Endothelial cell of umbilical vein (primary cell): ENCODE results near the gene SMARCA2. TPM values are rescaled to one million over a fixed set of nuclear protein-coding genes. Genes with fewer than 3 reads are reported as not detected.

Experiments used
- BruUV-seq: library from RNA; stranded (reverse); fragments of 400-500 nt; replicated peaks from 2 replicates; lab custom pipeline; 2021; lab: Mats Ljungman, UMichigan
- CTCF ChIA-PET: fragments of 300-600, 350-600 bp; sonication (Branson Sonifier 250); formaldehyde crosslinking; loops from one replicate; lab custom pipeline; 2021; ENCODE audit warnings: antibody characterized with exemption, inconsistent platforms; lab: Charles Lee
- POLR2A ChIA-PET: fragments of 300-600, 350-600 bp; sonication (Branson Sonifier 250); formaldehyde crosslinking; loops from one replicate; lab custom pipeline; 2021; ENCODE audit warnings: antibody characterized with exemption, inconsistent platforms; lab: Charles Lee
- DNase-seq: peaks from one replicate; pipeline ENCODE4 v3.0.0-alpha.2; 2011; ENCODE audit warnings: low read depth, low spot score
- FAIRE-seq: peaks from 2 replicates; lab custom pipeline; 2011; peaks lifted over from hg19 to GRCh38; lab: Jason Lieb, UNC
- H2AFZ ChIP-seq: 2 replicates; pipeline ENCODE4 v1.6.0; 2012; ENCODE audit warnings: low read depth, low read length, control low read depth, inconsistent platforms
- H3K27ac ChIP-seq: 2 replicates; pipeline ENCODE4 v1.5.1; 2011; ENCODE audit warnings: low read depth, mild to moderate bottlenecking, control low read depth, low read length, moderate library complexity; ENCODE audit not compliant: insufficient read depth
- H3K27me3 ChIP-seq, 2 experiments: 2 replicates each; pipeline versions ENCODE4 v1.6.0 to v1.6.1; 2011; ENCODE audit warnings: low read length in 2 of 2, mixed read lengths in 1 of 2; ENCODE audit not compliant: control insufficient read depth in 2 of 2, insufficient read depth in 2 of 2
- H3K36me3 ChIP-seq, 2 experiments: 2 replicates in 1 of 2; 3 replicates in 1 of 2; pipeline ENCODE4 v1.5.1; 2011; ENCODE audit warnings: low read length in 2 of 2, mild to moderate bottlenecking in 1 of 2, moderate library complexity in 1 of 2; ENCODE audit not compliant: control insufficient read depth in 2 of 2, insufficient read depth in 2 of 2; ENCODE audit errors: extremely low read depth in 1 of 2
- H3K4me1 ChIP-seq: 3 replicates; pipeline ENCODE4 v1.5.1; 2011; ENCODE audit warnings: mild to moderate bottlenecking, low read length; ENCODE audit not compliant: control insufficient read depth, insufficient read depth; ENCODE audit errors: extremely low read depth
- H3K4me2 ChIP-seq: 2 replicates; pipeline ENCODE4 v1.6.1; 2011; ENCODE audit warnings: low read length, control low read depth, mixed read lengths; ENCODE audit not compliant: insufficient read depth
- H3K4me3 ChIP-seq, 3 experiments: fragments of 200-600 bp in 1 of 3; sonication (generic), shearing (Covaris generic) in 1 of 3; replicated peaks in 1 of 3; 2 replicates each; pipeline ENCODE4 v1.5.1; 2011 to 2016; ENCODE audit warnings: control low read depth in 3 of 3, low read length in 3 of 3, mild to moderate bottlenecking in 2 of 3, inconsistent platforms in 1 of 3, low read depth in 1 of 3, moderate library complexity in 1 of 3; ENCODE audit not compliant: insufficient read depth in 1 of 3
- H3K79me2 ChIP-seq: 2 replicates; pipeline ENCODE4 v1.6.0; 2012; ENCODE audit warnings: low read length, inconsistent platforms; ENCODE audit not compliant: control insufficient read depth, insufficient read depth
- H3K9ac ChIP-seq: replicated peaks from 2 replicates; pipeline ENCODE3; 2011; ENCODE audit warnings: low read length, control low read depth; ENCODE audit not compliant: insufficient read depth; ENCODE audit errors: extremely low read depth
- H3K9me1 ChIP-seq: replicated peaks from 3 replicates; pipeline ENCODE4 v1.6.0; 2011; ENCODE audit warnings: mild to moderate bottlenecking, low read length; ENCODE audit not compliant: control insufficient read depth, insufficient read depth; ENCODE audit errors: extremely low read depth
- H3K9me3 ChIP-seq: replicated peaks from 2 replicates; pipeline ENCODE4 v1.5.1; 2012; ENCODE audit warnings: low read length, inconsistent platforms; ENCODE audit not compliant: control insufficient read depth, insufficient read depth
- H4K20me1 ChIP-seq: replicated peaks from 2 replicates; pipeline ENCODE3; 2011; ENCODE audit warnings: mild to moderate bottlenecking, low read length; ENCODE audit not compliant: control insufficient read depth, insufficient read depth; ENCODE audit errors: extremely low read depth
- EZH2 ChIP-seq: IDR thresholded peaks from 2 replicates; pipeline ENCODE4 v1.6.1; 2012; ENCODE audit warnings: borderline replicate concordance, low read depth, mild to moderate bottlenecking, moderate library complexity, low read length, inconsistent platforms; ENCODE audit not compliant: severe bottlenecking
- FOS ChIP-seq: IDR thresholded peaks from 2 replicates; pipeline ENCODE4 v1.6.1; 2011; ENCODE audit warnings: mild to moderate bottlenecking, low read length, moderate library complexity, borderline replicate concordance; ENCODE audit not compliant: insufficient read depth
- GATA2 ChIP-seq: IDR thresholded peaks from 2 replicates; pipeline ENCODE4 v1.7.0; 2011; ENCODE audit warnings: low read depth, mild to moderate bottlenecking, moderate library complexity, mixed read lengths, low read length; ENCODE audit not compliant: insufficient read length, insufficient read depth
- JUN ChIP-seq: IDR thresholded peaks from 2 replicates; pipeline ENCODE4 v1.6.1; 2011; ENCODE audit warnings: borderline replicate concordance, low read depth; ENCODE audit not compliant: insufficient read length, insufficient read depth
- MYC ChIP-seq: IDR thresholded peaks from one replicate; pipeline ENCODE4 v1.6.1; 2011; ENCODE audit warnings: mild to moderate bottlenecking, low read depth, low read length
- POLR2A ChIP-seq: IDR thresholded peaks from 2 replicates; pipeline ENCODE4 v1.6.1; 2012; ENCODE audit warnings: low read depth, mild to moderate bottlenecking, control low read depth, low read length
- POLR2AphosphoS5 ChIP-seq: IDR thresholded peaks from 2 replicates; pipeline ENCODE4 v1.6.1; 2012; ENCODE audit warnings: low read depth, mild to moderate bottlenecking, control low read depth, low read length, moderate library complexity; ENCODE audit not compliant: insufficient read depth
- dilution Hi-C: fragments of 300-500 bp; cut with MboI; formaldehyde crosslinking; loops from one replicate; pipeline ENCODE4 v1.15.0; 2019; ENCODE audit warnings: low sequenced_read_pairs; ENCODE audit not compliant: extremely low pct_ligation_motif_present
- intact Hi-C: fragments of 100-400 bp; cut with micrococcal nuclease; formaldehyde crosslinking; loops from one replicate; pipeline ENCODE4 v1.10.0; 2022
- polyA plus RNA-seq, 4 experiments: library from polyadenylated mRNA; depleted of rRNA in 3 of 4; stranded (reverse) in 3 of 4; unstranded in 1 of 4; fragments of >200 nt; gene quantifications; 2 replicates each; pipeline versions ENCODE4 v1.2.1 to v1.2.3, GENCODE V29; 2011 to 2012; ENCODE audit warnings: missing spikeins in 1 of 4
- total RNA-seq: library from RNA; stranded (reverse); gene quantifications from 2 replicates; pipeline ENCODE4 v1.2.3, GENCODE V29; 2021
- TF ChIP-seq, protein P1 (sequence below), 2 donors: IDR thresholded peaks; 1 replicate in 1 of 2; 2 replicates in 1 of 2; pipeline ENCODE4 v1.5.1; 2011; ENCODE audit warnings: low read length in 2 of 2, mild to moderate bottlenecking in 2 of 2, moderate library complexity in 2 of 2, control low read depth in 1 of 2, inconsistent platforms in 1 of 2, low read depth in 1 of 2; ENCODE audit not compliant: insufficient read depth in 1 of 2; ENCODE audit errors: extremely low read depth in 1 of 2
- TF ChIP-seq, protein P2 (sequence below): IDR thresholded peaks from 2 replicates; pipeline ENCODE4 v1.6.1; 2011; ENCODE audit not compliant: insufficient read depth, insufficient read length

SMARCA2 gene
- total and polyA plus RNA-seq, 2 donors (not counting 3 experiments of a cell fraction or from before 2014, with no cell fraction given) = 54.5 to 79.9 TPM

DNA sequence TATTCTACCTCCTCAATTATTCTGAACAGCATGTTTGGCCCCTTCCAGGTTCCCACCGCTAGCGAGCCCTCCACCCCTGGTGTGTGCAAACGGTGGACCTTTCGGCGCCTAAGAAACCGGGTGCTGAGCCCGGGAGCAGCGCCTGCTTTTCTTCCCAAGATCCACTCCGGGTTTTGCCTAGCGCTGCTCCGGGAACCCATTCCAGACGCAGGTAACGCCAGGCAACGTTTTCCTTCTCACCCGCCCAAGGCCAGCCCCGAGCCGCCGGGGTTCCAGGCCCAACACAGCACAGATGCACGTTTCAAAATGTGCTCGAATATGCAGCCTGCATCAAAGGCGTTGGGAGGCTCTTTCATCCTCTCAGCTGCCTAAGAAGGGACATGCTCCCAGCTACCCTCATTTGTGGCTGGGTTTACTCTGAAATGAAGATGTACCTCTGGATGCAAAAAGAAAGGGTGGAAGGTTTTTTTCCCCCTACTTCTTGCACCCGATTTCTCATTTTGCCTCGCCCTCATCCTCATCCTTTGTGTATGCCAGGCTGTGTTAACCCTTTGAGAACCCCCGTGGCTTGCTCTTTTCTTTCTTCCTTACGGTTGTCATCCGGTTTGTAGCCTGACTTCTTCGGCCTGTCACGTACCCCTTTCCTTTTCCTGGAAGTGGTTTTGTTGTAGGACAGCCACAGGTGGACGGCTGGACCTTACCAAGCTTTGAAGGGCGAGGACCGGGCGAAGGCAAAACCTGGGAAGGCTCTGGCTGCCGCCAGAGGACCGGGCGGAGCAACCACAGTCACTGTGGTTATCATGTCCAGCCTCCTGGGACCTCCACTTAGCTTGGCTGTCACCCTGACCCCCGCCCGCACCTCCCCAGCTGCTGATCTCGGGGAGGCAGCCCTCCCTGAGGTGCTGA is 226.9 kb downstream of the SMARCA2 start:
- Histone ChIP-seq H3K79me2 (no peaks in the 10 kb centered on the region), H3K4me1 (peaks cover 14% of the 10 kb centered on the region), H3K9me3 (no peaks in the 10 kb centered on the region), H2AFZ (peak overlapping the region; percentile 99), H3K9ac (peak overlapping the region; percentile 61), H3K4me2 (peak overlapping the region; percentile 92), H4K20me1 (no peaks in the 10 kb centered on the region), H3K27me3 (peaks cover 0 to 2% of the 10 kb centered on the region in 2 experiments), H3K27ac (no peak overlapping the region), H3K36me3 (no peaks in the 10 kb centered on the region), H3K9me1 (no peaks in the 10 kb centered on the region), H3K4me3 (peak overlapping the region; percentile 31 to 67 (median 36))
- no peak for TF ChIP-seq JUN
- peak; percentile 77 for TF ChIP-seq POLR2A
- TF ChIP-seq, protein P1, sequence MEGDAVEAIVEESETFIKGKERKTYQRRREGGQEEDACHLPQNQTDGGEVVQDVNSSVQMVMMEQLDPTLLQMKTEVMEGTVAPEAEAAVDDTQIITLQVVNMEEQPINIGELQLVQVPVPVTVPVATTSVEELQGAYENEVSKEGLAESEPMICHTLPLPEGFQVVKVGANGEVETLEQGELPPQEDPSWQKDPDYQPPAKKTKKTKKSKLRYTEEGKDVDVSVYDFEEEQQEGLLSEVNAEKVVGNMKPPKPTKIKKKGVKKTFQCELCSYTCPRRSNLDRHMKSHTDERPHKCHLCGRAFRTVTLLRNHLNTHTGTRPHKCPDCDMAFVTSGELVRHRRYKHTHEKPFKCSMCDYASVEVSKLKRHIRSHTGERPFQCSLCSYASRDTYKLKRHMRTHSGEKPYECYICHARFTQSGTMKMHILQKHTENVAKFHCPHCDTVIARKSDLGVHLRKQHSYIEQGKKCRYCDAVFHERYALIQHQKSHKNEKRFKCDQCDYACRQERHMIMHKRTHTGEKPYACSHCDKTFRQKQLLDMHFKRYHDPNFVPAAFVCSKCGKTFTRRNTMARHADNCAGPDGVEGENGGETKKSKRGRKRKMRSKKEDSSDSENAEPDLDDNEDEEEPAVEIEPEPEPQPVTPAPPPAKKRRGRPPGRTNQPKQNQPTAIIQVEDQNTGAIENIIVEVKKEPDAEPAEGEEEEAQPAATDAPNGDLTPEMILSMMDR (IDR thresholded peaks at IDR 0.05; ENCODE audit: extremely low read depth in 1 of 2, insufficient read depth in 1 of 2, low read depth in 1 of 2, low read length in 2 of 2) = no peak
- peak; percentile 52 for TF ChIP-seq POLR2AphosphoS5
- TF ChIP-seq, protein P2, sequence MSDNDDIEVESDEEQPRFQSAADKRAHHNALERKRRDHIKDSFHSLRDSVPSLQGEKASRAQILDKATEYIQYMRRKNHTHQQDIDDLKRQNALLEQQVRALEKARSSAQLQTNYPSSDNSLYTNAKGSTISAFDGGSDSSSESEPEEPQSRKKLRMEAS = no peak
- TF ChIP-seq FOS = no peak
- no peak for TF ChIP-seq GATA2
- no peak for TF ChIP-seq MYC
- no peak for TF ChIP-seq EZH2
- dilution Hi-C loops = no loop called here
- peak; percentile 87 for FAIRE-seq
- intact Hi-C loops = loop anchor here (1.0 to 5.0 kb wide), 7 partner anchors 35 to 602 kb away; partner anchors contain the start of genes PUM3 and SMARCA2
- ChIA-PET POLR2A (no interaction called here), CTCF (interaction anchor here (0.7 to 2.9 kb wide), 14 partner anchors 12 to 486 kb away, joined by 3 to 17 read pairs (median 5); no protein-coding TSS in a partner anchor)
- DNase-seq = peak; percentile 87
- BruUV-seq = no TSS peak
